AG10803 (cell line): ENCODE measurements around the gene MIF.

Experiments
- DNase-seq: peaks from one replicate; pipeline ENCODE4 v3.0.0; 2010; ENCODE audit warnings: low read depth
- H3K4me3 ChIP-seq: 2 replicates; pipeline ENCODE4 v1.5.1; 2011; ENCODE audit warnings: mild to moderate bottlenecking, low read length, control low read depth
- TF ChIP-seq, protein P1 (sequence below): conservative IDR thresholded peaks from 2 replicates; pipeline ENCODE4 v1.5.1; 2011; ENCODE audit warnings: mild to moderate bottlenecking, low read length, control low read depth, inconsistent platforms

The MIF gene

DNA sequence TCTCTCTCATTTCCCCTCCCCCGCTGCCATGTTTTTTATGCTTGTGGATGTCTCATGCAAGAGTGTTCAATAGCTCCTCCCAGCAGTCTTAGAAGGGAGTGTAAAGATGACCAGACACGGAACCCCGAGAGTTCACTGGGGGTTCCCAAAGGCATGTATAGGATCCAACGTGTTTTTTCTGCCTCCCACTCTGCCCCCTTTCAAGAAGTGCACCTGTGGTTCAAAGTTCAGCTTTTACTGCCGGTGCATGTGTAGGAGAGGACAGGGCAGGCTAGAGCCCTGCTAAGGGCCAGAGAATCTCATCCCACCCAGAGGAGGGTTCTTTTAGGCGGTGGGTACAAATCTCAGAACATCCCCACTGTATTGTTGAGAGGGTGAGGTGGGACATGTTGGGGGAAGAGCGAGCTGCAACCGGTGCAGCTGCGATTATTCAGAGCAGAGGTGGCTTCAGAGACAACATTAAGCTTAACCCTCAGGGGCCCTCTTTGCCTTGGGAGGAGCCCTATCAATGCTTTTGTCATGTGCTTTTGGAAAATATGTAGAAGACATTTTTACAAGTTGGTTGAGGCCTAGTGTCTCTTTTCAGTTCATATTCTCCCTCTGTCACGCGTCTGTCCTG is 14.5 kb downstream of the MIF start:
- DNase-seq: no peak
- no peak overlapping the region for H3K4me3 ChIP-seq
- TF ChIP-seq, protein P1, sequence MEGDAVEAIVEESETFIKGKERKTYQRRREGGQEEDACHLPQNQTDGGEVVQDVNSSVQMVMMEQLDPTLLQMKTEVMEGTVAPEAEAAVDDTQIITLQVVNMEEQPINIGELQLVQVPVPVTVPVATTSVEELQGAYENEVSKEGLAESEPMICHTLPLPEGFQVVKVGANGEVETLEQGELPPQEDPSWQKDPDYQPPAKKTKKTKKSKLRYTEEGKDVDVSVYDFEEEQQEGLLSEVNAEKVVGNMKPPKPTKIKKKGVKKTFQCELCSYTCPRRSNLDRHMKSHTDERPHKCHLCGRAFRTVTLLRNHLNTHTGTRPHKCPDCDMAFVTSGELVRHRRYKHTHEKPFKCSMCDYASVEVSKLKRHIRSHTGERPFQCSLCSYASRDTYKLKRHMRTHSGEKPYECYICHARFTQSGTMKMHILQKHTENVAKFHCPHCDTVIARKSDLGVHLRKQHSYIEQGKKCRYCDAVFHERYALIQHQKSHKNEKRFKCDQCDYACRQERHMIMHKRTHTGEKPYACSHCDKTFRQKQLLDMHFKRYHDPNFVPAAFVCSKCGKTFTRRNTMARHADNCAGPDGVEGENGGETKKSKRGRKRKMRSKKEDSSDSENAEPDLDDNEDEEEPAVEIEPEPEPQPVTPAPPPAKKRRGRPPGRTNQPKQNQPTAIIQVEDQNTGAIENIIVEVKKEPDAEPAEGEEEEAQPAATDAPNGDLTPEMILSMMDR: no peak

DNA sequence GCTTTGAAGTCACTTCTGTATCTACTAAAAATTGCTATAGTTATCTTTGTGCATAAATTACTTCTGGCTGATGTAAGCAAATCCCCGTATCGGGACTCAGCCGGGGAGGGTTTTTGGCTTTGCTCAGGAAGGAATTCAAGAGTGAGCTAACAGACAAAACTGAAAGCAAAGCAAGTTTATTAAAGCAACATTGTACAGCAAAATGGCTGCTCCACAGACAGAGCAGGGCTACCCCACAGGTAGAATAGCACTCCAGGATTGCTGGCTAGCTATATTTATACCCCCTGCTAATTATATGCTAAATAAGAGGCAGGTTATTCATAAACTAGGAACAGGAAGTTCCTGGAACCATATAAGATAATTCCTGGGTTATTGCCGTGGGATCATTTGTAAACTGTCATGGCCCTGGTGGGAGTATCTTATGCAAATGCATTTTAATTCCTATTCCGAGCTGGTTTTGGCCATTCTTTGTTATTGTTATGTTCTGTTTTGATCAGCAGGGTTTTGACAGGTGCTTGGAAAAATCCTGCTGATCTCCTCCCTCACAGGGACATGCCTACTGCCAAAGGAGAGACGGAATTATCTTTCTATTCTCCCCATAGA is 15.2 kb downstream of the MIF start:
- H3K4me3 ChIP-seq: no peak overlapping the region
- TF ChIP-seq, protein P1: no peak
- no peak for DNase-seq

DNA sequence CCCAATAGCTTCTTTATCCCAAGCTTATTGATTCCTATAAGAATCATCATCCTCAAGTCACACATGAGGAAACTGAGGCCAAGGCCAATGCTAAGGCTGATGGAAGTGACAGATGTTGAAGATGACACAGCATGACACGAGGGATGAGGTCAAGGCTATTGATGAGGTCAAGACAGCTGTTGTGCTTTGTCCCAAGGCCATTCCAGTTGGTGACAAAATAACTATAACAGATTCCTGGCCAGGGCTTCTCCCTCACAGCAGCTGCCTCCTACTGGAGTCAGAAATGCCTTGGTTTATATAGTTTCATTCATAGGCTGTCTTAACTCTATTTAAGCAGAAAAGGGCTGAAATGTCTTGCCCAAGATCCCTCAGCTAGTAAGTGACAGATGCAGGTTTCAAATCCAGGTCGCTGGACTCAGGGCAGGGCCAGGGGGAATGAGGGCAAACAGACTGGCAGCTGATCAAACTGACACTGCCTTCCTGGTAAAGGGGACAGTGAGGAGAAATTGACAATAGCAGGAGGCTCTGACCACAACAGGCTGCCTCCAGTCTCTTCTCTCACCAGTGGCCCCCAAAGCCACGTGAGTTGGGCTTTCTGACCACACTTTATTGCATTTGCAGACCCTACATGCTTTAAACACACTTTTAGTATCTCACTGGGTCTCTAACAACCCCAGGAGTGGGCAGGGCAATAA is 16.5 kb downstream of the MIF start:
- TF ChIP-seq, protein P1: no peak
- no peak for DNase-seq
- no peak overlapping the region for H3K4me3 ChIP-seq

DNA sequence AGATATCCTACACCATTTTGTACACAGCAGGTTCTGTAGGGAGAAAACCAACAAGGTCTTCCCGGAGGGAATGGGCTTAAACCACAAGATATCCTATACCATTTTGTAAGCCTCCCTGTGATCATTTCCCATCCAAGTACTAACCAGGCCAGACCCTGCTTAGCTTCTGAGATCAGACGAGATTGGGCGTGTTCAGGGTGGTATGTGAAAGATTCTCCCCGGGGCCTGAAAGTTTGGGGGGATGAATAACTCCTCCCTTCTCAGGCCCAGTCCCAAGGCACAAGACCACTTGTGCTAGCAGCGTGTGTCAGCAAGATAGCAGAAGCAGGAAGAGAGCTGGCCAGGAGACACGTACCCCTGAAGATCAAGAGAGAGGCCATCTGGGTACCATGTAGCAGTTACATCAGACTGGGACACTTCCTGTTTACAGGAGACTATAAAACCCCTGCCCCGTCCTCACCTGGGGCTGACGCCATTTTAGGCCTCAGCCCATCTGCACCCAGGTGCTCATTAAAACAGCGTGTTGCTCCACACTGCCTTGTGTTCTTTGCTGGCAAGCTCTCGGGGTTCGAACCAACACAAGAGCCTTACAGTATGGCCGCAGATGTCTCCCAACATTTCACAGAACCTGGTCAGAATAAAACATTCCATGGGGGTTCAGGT is 17.3 kb downstream of the MIF start:
- no peak for DNase-seq
- no peak overlapping the region for H3K4me3 ChIP-seq
- TF ChIP-seq, protein P1: no peak

DNA sequence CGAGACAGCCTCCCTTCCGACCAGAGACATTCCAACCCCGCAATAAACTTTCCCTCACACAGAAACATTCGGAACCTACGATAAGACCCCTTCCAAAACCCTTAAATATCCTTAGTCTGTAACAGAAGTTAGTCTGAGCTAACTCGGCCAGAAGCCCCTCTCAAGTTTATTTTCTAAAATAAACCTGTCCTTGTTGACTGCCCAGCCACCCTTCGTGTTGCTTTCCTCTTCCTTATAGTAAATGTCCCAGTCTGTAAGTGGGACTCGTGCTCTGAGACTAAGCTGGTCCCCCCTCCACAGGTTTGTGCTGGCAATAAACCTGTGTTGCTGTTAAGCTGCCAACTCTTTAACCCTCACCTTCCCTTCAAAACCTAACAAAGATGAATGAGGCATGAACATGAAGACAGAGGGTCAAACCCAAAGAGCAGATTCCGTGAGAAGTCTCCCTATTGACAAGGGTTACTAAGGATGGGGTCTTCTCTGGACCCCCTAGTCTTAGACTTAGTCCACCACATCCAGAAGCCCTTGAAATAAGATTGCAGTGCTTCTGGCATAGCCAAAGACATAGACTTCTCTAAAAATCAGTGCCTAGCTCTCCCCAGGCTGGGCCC is 18.2 kb downstream of the MIF start:
- H3K4me3 ChIP-seq: no peak overlapping the region
- no peak for DNase-seq
- TF ChIP-seq, protein P1: no peak

DNA sequence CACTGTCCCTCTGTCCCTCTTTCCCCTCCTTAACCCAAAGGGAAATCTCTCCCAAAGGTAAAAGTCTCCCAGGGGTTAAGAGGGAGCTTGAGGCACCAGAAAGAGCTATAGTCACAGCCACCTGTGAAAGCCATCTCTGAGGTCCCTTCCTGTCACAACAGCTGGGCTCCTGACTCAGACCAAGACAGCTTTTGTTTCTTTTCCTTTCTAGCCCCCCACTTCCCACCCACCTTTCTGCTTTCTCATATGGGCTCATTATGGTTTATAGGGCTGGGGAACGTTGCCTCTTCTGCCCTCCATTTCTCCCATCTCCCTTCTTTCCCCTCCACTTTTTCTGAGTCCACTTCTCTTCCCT is 19.1 kb downstream of the MIF start:
- TF ChIP-seq, protein P1: no peak
- H3K4me3 ChIP-seq: peak overlapping the region; percentile 68

More for the DNA sequence above, 19.1 kb downstream of the MIF start:
- no peak for DNase-seq
